ENCODE measurements around the gene VWA3B. TPM values are rescaled to one million over a fixed set of nuclear protein-coding genes. Genes with fewer than 3 reads are reported as not detected.

VWA3B gene
- total and polyA plus RNA-seq, 5 experiments from 2014 or later = 0.63 TPM; not detected in 4

GRCh38 chr2:98282109-98282508 lies 195.1 kb downstream of the VWA3B start:
- DNase-seq (no peak), ATAC-seq (no peak)
- H3K36me3 Mint-ChIP-seq = peaks cover 0 to 12% (median 0%) of the 10 kb centered on the region in 3 donors
- peaks cover 0 to 12% (median 6%) of the 10 kb centered on the region in 9 donors for H3K9me3 Mint-ChIP-seq
- H3K4me1 Mint-ChIP-seq = peaks cover 0 to 2% (median 0%) of the 10 kb centered on the region in 4 donors
- H3K27me3 Mint-ChIP-seq = peaks cover 11 to 42% (median 38%) of the 10 kb centered on the region in 5 donors
- no peak overlapping the region for H3K27ac Mint-ChIP-seq
- H3K4me3 Mint-ChIP-seq = no peak overlapping the region
- POLR2A ChIA-PET = interaction anchor here (0.5 kb wide), 1 partner anchor 99 kb away, joined by 5 read pairs; no protein-coding TSS in a partner anchor

GRCh38 chr2:98293030-98293429 lies 206.1 kb downstream of the VWA3B start:
- Mint-ChIP-seq H3K27ac (no peak overlapping the region), H3K4me3 (no peak overlapping the region), H3K27me3 (peaks cover 23 to 53% (median 30%) of the 10 kb centered on the region in 5 donors), H3K9me3 (peaks cover 4 to 30% (median 21%) of the 10 kb centered on the region in 9 donors), H3K4me1 (no peaks in the 10 kb centered on the region), H3K36me3 (peaks cover 0 to 22% (median 7%) of the 10 kb centered on the region in 3 donors)
- POLR2A ChIA-PET = no interaction called here
- no peak for ATAC-seq
- DNase-seq = no peak

GRCh38 chr2:98293931-98294687 lies 207.1 kb downstream of the VWA3B start:
- no peaks in the 10 kb centered on the region for H3K4me1 Mint-ChIP-seq

GRCh38 chr2:98294711-98295110 lies 207.7 kb downstream of the VWA3B start:
- POLR2A ChIA-PET = no interaction called here
- DNase-seq (no peak), ATAC-seq (no peak)
- Mint-ChIP-seq H3K4me1 (no peaks in the 10 kb centered on the region), H3K36me3 (peaks cover 0 to 15% (median 3%) of the 10 kb centered on the region in 3 donors), H3K9me3 (peaks cover 3 to 17% (median 6%) of the 10 kb centered on the region in 9 donors), H3K4me3 (no peak overlapping the region), H3K27ac (no peak overlapping the region), H3K27me3 (peaks cover 16 to 38% (median 25%) of the 10 kb centered on the region in 5 donors)

More at GRCh38 chr2:98293931-98294687, 207.1 kb downstream of the VWA3B start:
- DNase-seq (no peak), ATAC-seq (no peak)
- POLR2A ChIA-PET = no interaction called here
- Mint-ChIP-seq H3K27ac (no peak overlapping the region), H3K27me3 (peaks cover 19 to 44% (median 27%) of the 10 kb centered on the region in 5 donors), H3K36me3 (peaks cover 0 to 21% (median 6%) of the 10 kb centered on the region in 3 donors), H3K4me3 (no peak overlapping the region), H3K9me3 (peaks cover 4 to 21% (median 10%) of the 10 kb centered on the region in 9 donors)

- H3K9me3 Mint-ChIP-seq = peaks cover 0 to 12% (median 2%) of the 10 kb centered on the region in 9 donors
- no peaks in the 10 kb centered on the region for H3K4me1 Mint-ChIP-seq
- peaks cover 0 to 10% (median 0%) of the 10 kb centered on the region in 3 donors for H3K36me3 Mint-ChIP-seq
- no peak for ATAC-seq
- H3K4me3 Mint-ChIP-seq = no peak overlapping the region
- POLR2A ChIA-PET = no interaction called here
- H3K27me3 Mint-ChIP-seq = peaks cover 12 to 33% (median 24%) of the 10 kb centered on the region in 5 donors
- no peak for DNase-seq
- no peak overlapping the region for H3K27ac Mint-ChIP-seq
These were observed 208.3 kb downstream of the VWA3B start for GRCh38 chr2:98295275-98295674.

GRCh38 chr2:98295721-98296414 lies 208.9 kb downstream of the VWA3B start:
- H3K36me3 Mint-ChIP-seq = peaks cover 0 to 7% (median 0%) of the 10 kb centered on the region in 3 donors
- no peak overlapping the region for H3K4me3 Mint-ChIP-seq
- H3K4me1 Mint-ChIP-seq = no peaks in the 10 kb centered on the region
- peaks cover 0 to 7% (median 0%) of the 10 kb centered on the region in 9 donors for H3K9me3 Mint-ChIP-seq
- H3K27me3 Mint-ChIP-seq = peaks cover 11 to 33% (median 24%) of the 10 kb centered on the region in 5 donors
- no peak overlapping the region for H3K27ac Mint-ChIP-seq
- POLR2A ChIA-PET = no interaction called here
- ATAC-seq (no peak), DNase-seq (no peak)

GRCh38 chr2:98296440-98296839 lies 209.5 kb downstream of the VWA3B start:
- Mint-ChIP-seq H3K36me3 (peaks cover 0 to 2% (median 0%) of the 10 kb centered on the region in 3 donors), H3K27ac (no peak overlapping the region), H3K27me3 (peaks cover 5 to 28% (median 19%) of the 10 kb centered on the region in 5 donors), H3K9me3 (peaks cover 0 to 2% (median 0%) of the 10 kb centered on the region in 9 donors), H3K4me1 (no peaks in the 10 kb centered on the region), H3K4me3 (no peak overlapping the region)
- DNase-seq = no peak
- POLR2A ChIA-PET = no interaction called here
- ATAC-seq = no peak

- Mint-ChIP-seq H3K4me3 (no peak overlapping the region), H3K27me3 (peaks cover 5 to 36% (median 26%) of the 10 kb centered on the region in 5 donors), H3K4me1 (no peaks in the 10 kb centered on the region), H3K9me3 (no peaks in the 10 kb centered on the region), H3K27ac (no peak overlapping the region), H3K36me3 (no peaks in the 10 kb centered on the region)
- POLR2A ChIA-PET = no interaction called here
- ATAC-seq (no peak), DNase-seq (no peak)
These were observed 211.1 kb downstream of the VWA3B start for GRCh38 chr2:98297817-98298682.

GRCh38 chr2:98298683-98299164 lies 211.8 kb downstream of the VWA3B start:
- Mint-ChIP-seq H3K9me3 (no peaks in the 10 kb centered on the region), H3K27me3 (peaks cover 5 to 38% (median 26%) of the 10 kb centered on the region in 5 donors)
- POLR2A ChIA-PET = no interaction called here

GRCh38 chr2:98299211-98299905 lies 212.4 kb downstream of the VWA3B start:
- Mint-ChIP-seq H3K4me3 (no peak overlapping the region), H3K9me3 (no peaks in the 10 kb centered on the region), H3K27ac (no peak overlapping the region), H3K36me3 (no peaks in the 10 kb centered on the region), H3K27me3 (peaks cover 5 to 42% (median 24%) of the 10 kb centered on the region in 5 donors), H3K4me1 (no peaks in the 10 kb centered on the region)
- no peak for ATAC-seq
- POLR2A ChIA-PET = no interaction called here
- DNase-seq = no peak

More at GRCh38 chr2:98298683-98299164, 211.8 kb downstream of the VWA3B start:
- Mint-ChIP-seq H3K4me3 (no peak overlapping the region), H3K36me3 (no peaks in the 10 kb centered on the region), H3K4me1 (no peaks in the 10 kb centered on the region), H3K27ac (no peak overlapping the region)
- ATAC-seq (no peak), DNase-seq (no peak)

- H3K4me1 Mint-ChIP-seq = no peaks in the 10 kb centered on the region
These were observed 213.3 kb downstream of the VWA3B start for GRCh38 chr2:98300141-98300874.

More at GRCh38 chr2:98300141-98300874, 213.3 kb downstream of the VWA3B start:
- peaks cover 6 to 44% (median 29%) of the 10 kb centered on the region in 5 donors for H3K27me3 Mint-ChIP-seq
- no peak overlapping the region for H3K4me3 Mint-ChIP-seq
- DNase-seq = no peak
- H3K36me3 Mint-ChIP-seq = no peaks in the 10 kb centered on the region
- H3K27ac Mint-ChIP-seq = no peak overlapping the region
- H3K9me3 Mint-ChIP-seq = no peaks in the 10 kb centered on the region
- no peak for ATAC-seq
- POLR2A ChIA-PET = no interaction called here
